Measurements from ENCODE around the gene GJB1.
"Not testable (repeated sequence)": the region's sequence is repeated elsewhere in the genome, so short reads cannot be mapped to it uniquely, and the experiment has no call there.

The GJB1 gene

GRCh38 chrX:71256856-71257255 lies 33.8 kb downstream of the GJB1 start:
- DNase-seq, result no peak

- DNase-seq, result not testable (repeated sequence)
Observed at GRCh38 chrX:71268624-71269023, 45.6 kb downstream of the GJB1 start.

GRCh38 chrX:71269801-71270395 lies 46.9 kb downstream of the GJB1 start:
- DNase-seq, result no peak

GRCh38 chrX:71272313-71272712 lies 49.3 kb downstream of the GJB1 start:
- DNase-seq, result not testable (repeated sequence)
